Stimulated activated CD8-positive, alpha-beta memory T cell treated with anti-CD3 and anti-CD28 coated beads, Interleukin-4, amount 100 ng/mL, for 4 hours (primary cell): ENCODE data around the gene GMDS.

ENCODE experiments used
- DNase-seq, 2 donors: peaks; one replicate each; pipeline ENCODE4 v3.0.0-alpha.2; 2020; ENCODE audit warnings: low read depth in 2 of 2, low spot score in 1 of 2

Gene GMDS

GRCh38 chr6:2181567-2181966, 63.8 kb downstream of the GMDS start:
- DNase-seq = no peak

GRCh38 chr6:2179950-2180349, 65.5 kb downstream of the GMDS start:
- DNase-seq = no peak

- DNase-seq = no peak
Observed at GRCh38 chr6:2179241-2179640, 66.2 kb downstream of the GMDS start.

GRCh38 chr6:2178125-2178524, 67.3 kb downstream of the GMDS start:
- DNase-seq = no peak

- no peak for DNase-seq
Observed at GRCh38 chr6:2175825-2176224, 69.6 kb downstream of the GMDS start.

GRCh38 chr6:2173203-2173961, 72.0 kb downstream of the GMDS start:
- no peak for DNase-seq

- no peak for DNase-seq
Observed at GRCh38 chr6:2171728-2172127, 73.7 kb downstream of the GMDS start.

- no peak for DNase-seq
Observed at GRCh38 chr6:2168480-2168879, 76.9 kb downstream of the GMDS start.

- DNase-seq = no peak
Observed at GRCh38 chr6:2166717-2167116, 78.7 kb downstream of the GMDS start.

- DNase-seq = no peak
Observed at GRCh38 chr6:2165286-2165685, 80.1 kb downstream of the GMDS start.

- no peak for DNase-seq
Observed at GRCh38 chr6:2164481-2164880, 80.9 kb downstream of the GMDS start.

- DNase-seq = no peak
Observed at GRCh38 chr6:2162079-2162445, 83.3 kb downstream of the GMDS start.

GRCh38 chr6:2158596-2159271, 86.7 kb downstream of the GMDS start:
- no peak for DNase-seq

- no peak for DNase-seq
Observed at GRCh38 chr6:2157441-2158127, 87.8 kb downstream of the GMDS start.

GRCh38 chr6:2155206-2155605, 90.2 kb downstream of the GMDS start:
- no peak for DNase-seq

GRCh38 chr6:2149361-2150006, 95.9 kb downstream of the GMDS start:
- DNase-seq = no peak

- no peak for DNase-seq
Observed at GRCh38 chr6:2148748-2149147, 96.7 kb downstream of the GMDS start.

GRCh38 chr6:2147766-2148448, 97.5 kb downstream of the GMDS start:
- no peak for DNase-seq

- no peak for DNase-seq
Observed at GRCh38 chr6:2147261-2147660, 98.1 kb downstream of the GMDS start.

GRCh38 chr6:2144210-2144609, 101.2 kb downstream of the GMDS start:
- no peak for DNase-seq

- no peak for DNase-seq
Observed at GRCh38 chr6:2141644-2142290, 103.6 kb downstream of the GMDS start.
